Urothelium cell line (cell line): ENCODE results near the gene LPP.

Experiments
- DNase-seq: peaks from one replicate; pipeline ENCODE4 v3.0.0; 2011; ENCODE audit warnings: low spot score, mixed read lengths
- FAIRE-seq: peaks from 2 replicates; lab custom pipeline; 2011; peaks lifted over from hg19 to GRCh38; lab: Jason Lieb, UNC

LPP gene

DNA sequence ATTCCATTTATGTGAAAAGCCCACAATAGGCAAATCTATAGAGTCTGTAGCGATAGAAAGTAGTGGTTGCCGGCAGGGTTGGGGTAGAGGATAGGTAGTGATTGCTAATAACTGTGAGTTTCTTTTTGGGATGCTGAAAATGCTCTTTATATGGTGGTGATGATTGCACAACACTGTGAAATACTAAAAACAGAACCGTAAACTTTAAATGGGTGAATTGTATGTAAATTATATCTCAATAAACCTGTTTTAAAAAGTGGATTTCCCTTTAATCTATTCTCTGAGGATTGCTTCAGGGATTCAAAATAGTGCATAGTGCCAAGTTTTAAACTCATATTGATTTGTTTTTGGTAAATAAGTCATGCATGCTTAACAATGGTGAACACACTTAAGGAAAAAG, 140.2 kb downstream of the LPP start:
- no peak for FAIRE-seq
- no peak for DNase-seq

DNA sequence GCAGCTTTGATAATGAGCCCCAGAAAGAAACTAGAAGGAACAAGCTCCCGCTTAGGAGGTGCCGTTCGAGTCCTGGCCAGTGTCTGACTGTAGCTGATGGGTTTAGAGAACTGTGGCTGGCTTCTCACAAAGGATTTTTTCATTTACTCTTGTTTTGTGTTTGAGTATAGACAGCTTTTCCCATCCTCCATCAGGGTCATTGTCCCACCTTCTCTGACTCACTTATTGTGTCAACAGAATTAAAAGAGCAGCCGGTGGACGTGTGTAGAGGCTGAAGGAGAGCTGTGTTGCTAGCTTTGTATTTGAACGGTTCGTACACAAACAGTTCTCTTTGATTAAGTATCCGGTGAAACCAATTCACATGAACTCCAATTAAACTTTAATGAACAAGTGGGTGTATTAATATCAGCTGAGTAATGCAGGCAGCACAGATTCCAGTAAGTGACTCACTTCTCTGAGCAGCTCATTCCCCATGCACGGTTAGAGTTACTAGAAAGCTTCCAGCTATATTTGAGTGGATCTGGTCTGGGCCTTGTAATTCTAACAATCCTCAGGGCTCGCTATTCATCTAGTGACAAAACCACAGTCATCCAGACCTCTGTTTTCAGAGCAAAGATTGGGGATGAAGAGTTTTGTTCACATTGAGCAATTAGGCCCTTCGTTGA, 141.0 kb downstream of the LPP start:
- peak; percentile 72 for DNase-seq
- no peak for FAIRE-seq

DNA sequence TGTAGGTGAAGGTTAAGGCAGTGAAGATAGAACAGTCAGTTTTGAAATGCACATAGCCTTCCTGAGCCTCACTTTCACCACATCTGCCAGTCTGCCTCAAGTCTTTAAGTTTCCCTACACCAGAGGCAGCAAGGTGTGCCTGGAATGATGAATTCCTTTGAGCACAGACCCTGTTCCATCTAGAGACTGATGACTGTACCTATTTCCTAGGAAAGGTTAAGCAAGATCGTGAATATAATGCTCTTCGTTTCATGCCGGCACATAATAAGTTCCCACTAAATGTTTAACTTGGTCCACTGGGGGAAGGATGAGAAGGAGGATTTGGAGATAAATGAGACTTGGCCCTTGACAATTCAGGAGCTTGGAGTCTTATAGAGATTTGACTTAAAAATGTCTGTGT, 141.9 kb downstream of the LPP start:
- FAIRE-seq (no peak), DNase-seq (no peak)

GRCh38 chr3:188296761-188297612, 143.0 kb downstream of the LPP start:
- DNase-seq = no peak
- FAIRE-seq = no peak

DNA sequence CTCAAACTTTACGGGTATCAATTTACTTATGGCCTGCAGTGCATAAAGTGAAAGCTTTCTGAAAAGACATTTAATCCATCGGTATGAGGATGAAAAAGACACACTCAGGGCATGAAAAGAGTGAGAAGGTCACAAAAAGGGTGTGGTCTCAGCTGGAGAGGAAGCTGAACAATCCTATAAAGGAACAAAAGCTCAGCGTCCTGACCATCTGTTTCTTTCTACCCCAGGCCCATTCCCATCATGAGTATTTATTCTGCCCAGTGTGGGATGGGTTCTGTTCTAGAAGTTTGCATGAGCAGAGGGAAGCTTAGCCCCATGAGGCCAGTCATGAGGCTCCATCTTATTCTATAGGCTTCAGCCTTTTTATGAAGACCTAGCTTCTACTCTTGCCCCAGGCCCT, 144.6 kb downstream of the LPP start:
- no peak for DNase-seq
- FAIRE-seq = no peak

- no peak for FAIRE-seq
Measured at GRCh38 chr3:188299068-188299467, 145.1 kb downstream of the LPP start.

DNA sequence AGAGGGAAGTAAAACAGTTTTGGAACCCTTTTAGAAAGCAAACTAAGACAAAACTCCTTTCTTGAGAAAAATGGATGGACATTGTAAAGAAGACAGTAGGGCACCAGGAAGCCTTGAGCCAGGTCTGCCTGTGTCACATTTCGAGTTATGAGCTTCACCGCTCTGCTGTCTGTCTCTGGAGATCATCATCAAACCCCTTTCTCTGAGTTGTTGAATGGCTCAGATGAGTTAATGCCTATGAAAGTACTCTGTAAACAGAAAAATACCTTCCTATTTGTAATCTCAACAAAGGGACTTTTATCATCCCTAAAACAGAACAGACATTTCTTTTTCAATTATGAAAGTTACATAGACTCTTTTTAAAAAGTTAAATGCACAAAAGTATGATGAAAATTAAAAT, 145.8 kb downstream of the LPP start:
- no peak for FAIRE-seq

More at GRCh38 chr3:188299068-188299467, 145.1 kb downstream of the LPP start:
- no peak for DNase-seq

GRCh38 chr3:188301147-188301546, 147.2 kb downstream of the LPP start:
- DNase-seq = no peak
- FAIRE-seq = no peak

More for the DNA sequence above, 145.8 kb downstream of the LPP start:
- no peak for DNase-seq

GRCh38 chr3:188303286-188303799, 149.4 kb downstream of the LPP start:
- FAIRE-seq = no peak
- DNase-seq = no peak

DNA sequence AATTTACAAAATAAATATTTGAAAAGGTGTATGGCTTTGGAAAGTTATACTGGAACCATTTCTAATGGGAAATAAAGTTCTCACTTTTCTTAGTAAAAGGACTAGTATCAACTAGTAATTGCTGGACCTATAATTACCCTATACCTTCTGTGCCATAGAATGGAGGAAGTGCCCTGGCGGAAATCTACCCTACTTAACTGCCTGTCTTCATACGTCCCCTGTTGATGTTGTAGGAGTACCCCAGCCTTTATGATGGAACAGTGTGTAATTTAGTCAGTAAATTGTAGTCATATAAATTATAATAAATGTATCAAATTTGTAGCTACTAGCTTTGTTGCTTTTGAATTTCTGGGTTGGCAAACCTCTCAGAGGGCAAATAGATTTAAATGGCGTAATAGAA, 149.9 kb downstream of the LPP start:
- FAIRE-seq = no peak

DNA sequence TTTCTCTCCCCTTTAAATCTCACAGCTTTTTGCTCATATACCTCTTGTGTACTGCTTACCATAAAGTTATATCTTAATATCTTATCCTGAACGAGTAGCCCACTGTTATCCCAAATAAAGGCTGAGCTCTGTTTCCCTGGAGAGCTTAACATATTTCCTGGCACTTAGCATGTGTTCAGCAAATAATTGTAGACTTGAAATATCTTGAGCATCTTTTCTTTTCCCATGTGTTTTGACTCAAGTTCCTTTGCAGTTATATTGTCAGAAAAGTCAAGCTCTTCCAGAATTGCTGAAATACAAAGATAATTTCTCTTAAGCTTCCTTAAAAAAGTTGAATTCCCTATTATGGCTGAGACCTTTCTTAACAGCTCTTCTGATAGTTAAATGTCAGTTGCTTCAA, 150.5 kb downstream of the LPP start:
- DNase-seq (no peak), FAIRE-seq (no peak)

More for the DNA sequence above, 149.9 kb downstream of the LPP start:
- no peak for DNase-seq

- no peak for FAIRE-seq
Measured at GRCh38 chr3:188305220-188305619, 151.3 kb downstream of the LPP start.

GRCh38 chr3:188306435-188307005, 152.6 kb downstream of the LPP start:
- FAIRE-seq (no peak), DNase-seq (no peak)

More at GRCh38 chr3:188305220-188305619, 151.3 kb downstream of the LPP start:
- DNase-seq = no peak

GRCh38 chr3:188309437-188310269, 155.7 kb downstream of the LPP start:
- DNase-seq = no peak
- FAIRE-seq = no peak

GRCh38 chr3:188310270-188310710, 156.3 kb downstream of the LPP start:
- DNase-seq = no peak
- no peak for FAIRE-seq

- DNase-seq = no peak
- no peak for FAIRE-seq
Measured at GRCh38 chr3:188315553-188315952, 161.6 kb downstream of the LPP start.

DNA sequence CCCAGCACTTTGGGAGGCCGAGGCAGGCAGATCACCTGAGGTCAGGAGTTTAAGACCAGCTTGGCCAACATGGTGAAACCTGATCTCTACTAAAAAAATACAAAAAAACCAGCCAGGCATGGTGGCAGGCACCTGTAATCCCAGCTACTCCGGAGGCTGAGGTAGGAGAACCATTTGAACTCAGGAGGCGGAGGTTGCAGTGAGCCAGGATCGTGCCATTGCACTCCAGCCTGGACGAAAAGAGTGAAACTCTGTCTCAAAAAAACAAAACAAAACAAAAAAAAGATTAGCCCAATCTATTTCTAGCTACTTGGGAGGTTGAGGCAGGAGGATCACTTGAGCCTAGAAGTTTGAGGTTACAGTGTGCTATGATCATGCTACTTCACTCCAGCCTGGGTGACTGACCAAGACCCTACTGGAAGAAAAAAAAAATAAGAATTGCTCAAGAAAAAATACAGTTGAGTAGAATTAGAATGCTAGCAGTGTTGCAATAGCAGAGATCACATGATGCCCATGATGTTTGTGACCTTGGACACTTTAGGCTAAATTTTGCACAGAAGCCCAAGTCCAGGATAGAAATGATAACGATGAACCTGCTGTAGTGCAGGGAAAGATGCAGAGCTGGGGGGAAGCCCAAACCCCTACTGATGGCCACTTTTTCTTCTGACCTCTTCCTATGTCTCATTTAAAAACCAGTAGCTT, 162.2 kb downstream of the LPP start:
- FAIRE-seq (no peak), DNase-seq (no peak)

- FAIRE-seq (no peak), DNase-seq (no peak)
Measured at GRCh38 chr3:188316723-188317070, 162.7 kb downstream of the LPP start.

DNA sequence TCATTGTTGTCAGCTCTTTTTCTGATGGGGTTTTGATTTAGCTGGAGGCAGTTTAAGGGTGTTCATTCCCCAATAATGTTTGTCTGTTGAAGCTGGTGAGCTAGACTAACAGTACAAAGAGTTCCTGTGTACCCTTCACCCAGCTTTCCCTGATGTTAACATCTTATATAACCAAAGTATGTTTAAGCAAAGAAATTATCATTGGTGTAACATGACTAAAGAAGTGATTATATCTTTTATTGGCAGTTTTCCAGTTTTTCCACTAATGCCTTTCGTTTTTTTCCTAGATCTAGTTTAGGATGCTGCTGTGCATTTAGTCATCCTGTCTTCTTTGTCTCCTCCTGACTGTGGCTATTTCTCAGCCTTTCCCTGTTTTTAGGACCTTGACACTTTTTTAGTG, 165.6 kb downstream of the LPP start:
- FAIRE-seq (no peak), DNase-seq (no peak)

DNA sequence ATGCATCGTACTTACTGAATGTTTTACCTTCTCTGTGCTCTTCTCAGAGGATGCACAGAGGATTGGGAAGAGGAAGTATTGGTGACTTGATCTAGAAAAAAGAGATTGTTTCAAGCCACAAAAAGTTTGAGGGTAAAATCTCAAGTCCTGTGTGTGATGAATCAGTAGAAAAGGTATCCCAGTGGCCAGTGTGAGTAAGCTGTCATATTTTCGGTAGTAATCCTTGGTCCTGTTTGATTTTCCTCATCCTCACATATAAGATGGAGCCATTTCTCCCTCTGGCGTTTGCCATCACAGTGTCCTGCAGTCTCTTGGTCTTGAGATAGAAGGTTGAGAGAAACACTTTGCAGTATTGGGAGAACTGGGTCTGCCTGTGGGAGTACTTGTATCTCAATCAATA, 166.8 kb downstream of the LPP start:
- FAIRE-seq = no peak
- peak; percentile 18 for DNase-seq
